GM12872 (cell line): ENCODE results near the gene LAPTM4A.

Source experiments
- CTCF ChIP-seq: IDR thresholded peaks from 3 replicates; pipeline ENCODE4 v1.5.1; 2011; ENCODE audit warnings: low read depth, mild to moderate bottlenecking, low read length, moderate library complexity; ENCODE audit not compliant: insufficient read depth

The LAPTM4A gene

DNA sequence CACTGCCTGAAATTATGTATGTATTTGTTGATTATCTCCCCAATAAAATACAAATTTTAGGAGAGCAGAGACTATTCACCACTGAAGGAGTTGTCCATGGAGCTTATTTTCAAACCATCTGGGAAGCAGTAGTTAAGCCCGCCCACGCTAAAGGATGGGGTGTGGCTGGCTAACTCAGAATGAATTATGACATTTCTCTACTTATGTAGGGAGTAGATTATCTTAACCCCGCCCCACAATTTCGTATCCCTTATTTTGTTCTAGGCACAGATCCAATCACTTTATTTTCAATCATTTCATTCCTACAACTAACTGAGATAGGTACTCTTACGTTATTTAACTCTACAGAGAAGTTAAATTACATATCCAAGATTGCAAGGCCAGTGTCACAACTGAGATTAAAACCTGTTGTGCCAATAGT, 1.4 kb upstream of the LAPTM4A start:
- no peak for TF ChIP-seq CTCF

- no peak for TF ChIP-seq CTCF
Measured at GRCh38 chr2:20052229-20052851, 912 bp upstream of the LAPTM4A start.

DNA sequence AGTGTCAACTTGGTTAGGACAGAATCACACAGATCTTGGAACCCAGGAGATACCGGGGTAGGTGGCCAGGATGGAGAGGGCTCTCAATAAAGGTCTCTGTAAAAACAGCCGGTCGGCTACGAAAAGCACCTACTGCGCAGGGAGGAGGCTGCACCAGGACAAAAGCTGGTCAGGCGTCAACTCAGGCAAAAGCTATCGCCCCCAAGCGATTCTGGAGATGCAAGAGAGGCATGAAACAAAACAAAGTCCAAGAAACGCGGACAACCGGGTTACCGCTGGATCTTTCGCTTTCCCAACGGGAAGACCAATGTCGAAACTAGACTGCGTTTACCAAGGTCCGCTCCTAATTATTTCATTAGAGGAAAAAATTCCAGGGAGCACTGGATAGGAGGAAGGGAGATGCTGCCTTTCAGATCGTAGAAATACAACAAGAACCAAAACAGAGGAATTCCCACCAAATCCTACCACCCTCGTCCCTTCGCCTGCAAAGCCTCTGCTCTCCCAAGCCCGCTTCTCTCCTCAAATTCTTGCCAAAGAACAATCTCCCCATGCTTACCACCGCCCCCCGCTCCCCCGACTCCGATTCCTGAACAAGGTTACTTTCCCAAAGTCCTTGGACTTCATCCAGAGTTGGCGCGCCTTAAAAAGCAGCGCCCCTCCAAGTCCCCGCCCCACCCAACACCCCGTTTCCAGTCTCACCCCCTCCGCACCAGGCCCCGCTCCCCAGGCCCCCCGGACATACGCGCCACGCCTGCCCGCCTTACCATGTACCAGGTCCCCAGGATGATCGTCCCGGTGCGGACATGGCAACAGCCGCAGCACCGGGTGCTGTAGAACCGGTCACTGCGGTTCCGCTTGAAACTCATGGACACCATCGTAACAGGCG, 539 bp downstream of the LAPTM4A start:
- peak; percentile 36; the same call in 2 of the 3 replicates for TF ChIP-seq CTCF

GRCh38 chr2:20050104-20050645, 1.3 kb downstream of the LAPTM4A start:
- no peak for TF ChIP-seq CTCF

DNA sequence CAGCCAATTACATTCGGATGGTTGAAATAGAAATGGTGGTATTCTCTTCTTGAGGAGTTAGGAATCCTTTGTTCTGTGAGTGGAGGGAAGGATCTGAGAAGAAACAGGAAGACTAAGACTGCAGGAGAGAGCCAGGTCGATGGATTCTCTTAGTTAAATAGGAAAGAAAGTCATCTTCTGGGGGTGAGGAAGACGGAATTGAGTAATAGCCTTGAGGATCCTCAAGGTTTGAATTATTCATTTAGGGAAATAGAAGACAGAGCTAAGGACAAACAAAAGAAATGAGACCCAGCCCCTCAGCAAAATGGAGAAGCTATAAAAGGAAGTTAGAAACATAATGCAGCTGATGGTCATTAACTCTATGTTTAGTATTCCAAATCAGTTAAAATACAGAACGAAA, 1.8 kb downstream of the LAPTM4A start:
- TF ChIP-seq CTCF, result no peak

DNA sequence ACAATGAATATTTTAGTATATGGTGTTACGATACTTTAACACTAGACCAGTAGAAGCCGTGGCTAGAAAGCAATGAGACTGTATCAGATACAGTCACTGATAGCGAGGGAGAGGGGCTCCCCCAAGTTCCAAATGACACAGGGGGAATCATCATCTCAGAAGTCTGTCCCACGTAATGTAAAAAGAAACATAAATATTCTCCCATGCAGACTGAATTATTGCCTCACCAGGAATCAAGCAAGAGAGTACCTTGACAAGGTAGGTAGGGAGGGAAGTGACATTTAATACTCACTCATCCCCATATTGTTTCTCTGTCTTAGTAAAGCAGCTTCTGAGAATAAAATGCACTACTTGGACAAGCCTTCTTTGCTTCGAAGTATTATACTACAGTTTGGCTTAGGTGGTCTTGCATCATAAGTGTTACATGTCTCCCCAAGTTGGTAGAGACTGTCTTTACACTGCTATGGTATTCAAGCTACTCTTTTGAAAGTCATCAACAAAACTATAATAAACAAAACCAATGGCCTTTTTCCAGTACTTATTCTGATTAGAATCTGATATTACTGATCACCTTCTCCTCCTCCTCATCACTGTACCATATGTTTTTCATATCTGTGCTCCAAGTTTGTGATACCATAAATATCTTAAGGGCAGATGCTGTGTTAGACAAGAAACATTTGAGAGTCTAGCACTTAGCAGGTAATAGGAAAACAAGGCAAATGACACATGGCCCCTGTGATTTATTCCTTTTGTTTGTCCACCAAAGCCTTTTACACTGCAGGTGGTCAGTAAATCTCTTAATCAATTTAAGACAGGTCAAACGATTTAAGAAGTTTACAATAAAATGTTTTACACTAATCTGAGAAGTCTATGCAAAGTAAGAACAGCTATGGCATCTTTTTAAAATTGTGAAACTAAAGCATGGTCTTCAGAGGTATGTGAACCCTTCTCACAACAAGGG, 2.7 kb downstream of the LAPTM4A start:
- no peak for TF ChIP-seq CTCF

- TF ChIP-seq CTCF, result no peak
Measured at GRCh38 chr2:20044778-20045177, 6.7 kb downstream of the LAPTM4A start.
